ENCODE results near the gene FDX2.
"Not testable (repeated sequence)": the region's sequence is repeated elsewhere in the genome, so short reads cannot be mapped to it uniquely, and the experiment has no call there.

Gene FDX2

GRCh38 chr19:10315335-10316214 lies at the start of gene FDX2:
Gene FDX2 (minus strand): TSS chr19:10316015. CDS start chr19:10315996, 19 bp downstream.
- peak; percentile 68 for DNase-seq

DNA sequence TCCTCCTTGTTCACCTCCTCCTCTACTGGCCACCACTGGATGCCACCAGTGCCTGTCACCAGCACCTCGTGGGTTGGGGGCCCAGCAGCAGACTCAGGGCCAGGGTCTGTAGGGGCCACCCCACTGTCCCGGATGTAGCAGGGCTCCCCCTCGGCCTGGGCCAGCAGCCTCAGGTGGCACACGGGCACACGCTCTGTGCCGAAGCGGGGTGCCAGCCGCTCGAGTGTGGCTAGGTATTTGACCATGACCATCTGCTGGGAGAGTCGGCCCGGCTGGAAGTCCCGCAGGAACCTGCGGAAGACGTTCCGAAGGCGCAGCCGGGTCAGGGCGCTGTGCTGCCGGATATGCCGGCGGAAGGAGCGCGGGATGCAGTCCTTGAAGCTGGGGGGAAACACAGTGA lies 49.7 kb upstream of the FDX2 start:
- no peak for DNase-seq

DNA sequence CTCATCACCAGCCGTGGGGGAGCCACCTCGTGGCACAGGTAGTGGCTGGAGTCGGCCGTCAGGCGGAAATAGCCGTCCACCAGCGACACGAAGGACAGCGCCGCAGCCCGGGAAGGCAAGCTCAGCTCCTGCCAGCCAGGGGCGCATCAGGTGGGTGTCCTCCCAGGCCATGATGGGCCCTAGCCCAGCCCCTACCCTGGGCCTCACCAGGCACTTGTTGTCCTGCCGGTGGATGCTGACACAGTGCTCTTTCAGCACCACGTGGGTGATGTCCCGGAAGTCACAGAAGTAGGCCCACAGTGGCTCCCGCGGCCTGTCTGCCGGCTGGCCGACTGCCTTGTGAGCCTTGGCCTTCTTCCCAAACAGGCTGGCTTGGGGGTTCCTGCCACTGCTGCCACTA lies 48.8 kb upstream of the FDX2 start:
- DNase-seq: no peak

DNA sequence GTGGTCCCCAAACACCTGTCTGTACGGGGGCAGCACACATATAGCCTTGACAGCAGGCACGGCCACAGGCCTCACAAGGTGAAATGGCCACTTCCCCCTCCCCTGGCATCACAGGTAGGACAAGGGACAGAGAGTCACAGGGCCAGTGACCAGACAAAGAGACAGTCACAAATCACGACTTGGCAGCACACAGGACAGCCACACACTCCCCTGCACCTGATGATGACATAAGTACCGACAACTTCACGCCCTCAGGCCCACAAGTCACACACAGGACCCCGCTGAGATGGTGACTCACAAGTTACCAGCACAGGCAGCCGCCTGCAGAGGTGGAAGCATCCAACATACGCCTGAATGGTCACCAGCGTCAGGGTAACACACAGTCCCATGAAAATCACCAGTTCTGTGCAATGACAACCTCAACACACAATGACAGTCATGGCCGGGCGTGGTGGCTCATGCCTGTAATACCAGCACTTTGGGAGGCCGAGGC lies 48.0 kb upstream of the FDX2 start:
- DNase-seq: no peak

DNA sequence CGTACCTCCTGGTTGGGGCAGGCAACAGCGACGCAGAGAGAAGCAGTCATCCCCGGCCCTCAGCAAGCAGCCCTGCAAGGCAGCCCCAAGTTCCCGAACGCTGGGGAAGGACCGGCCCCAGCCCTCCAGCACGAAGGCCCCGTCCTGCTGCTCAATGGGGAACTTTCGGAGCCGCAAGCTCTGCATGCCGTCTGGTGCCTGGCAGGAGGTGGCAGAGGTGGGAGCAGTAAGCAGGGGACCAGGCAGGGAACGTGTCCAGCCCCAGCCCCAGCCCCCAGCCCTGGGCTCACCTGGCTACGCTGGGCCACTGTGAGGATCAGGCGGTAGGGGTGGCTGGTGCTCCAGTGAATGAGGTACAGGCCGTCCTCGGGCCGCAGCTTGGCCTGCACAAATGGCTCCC lies 46.4 kb upstream of the FDX2 start:
- no peak for DNase-seq

DNA sequence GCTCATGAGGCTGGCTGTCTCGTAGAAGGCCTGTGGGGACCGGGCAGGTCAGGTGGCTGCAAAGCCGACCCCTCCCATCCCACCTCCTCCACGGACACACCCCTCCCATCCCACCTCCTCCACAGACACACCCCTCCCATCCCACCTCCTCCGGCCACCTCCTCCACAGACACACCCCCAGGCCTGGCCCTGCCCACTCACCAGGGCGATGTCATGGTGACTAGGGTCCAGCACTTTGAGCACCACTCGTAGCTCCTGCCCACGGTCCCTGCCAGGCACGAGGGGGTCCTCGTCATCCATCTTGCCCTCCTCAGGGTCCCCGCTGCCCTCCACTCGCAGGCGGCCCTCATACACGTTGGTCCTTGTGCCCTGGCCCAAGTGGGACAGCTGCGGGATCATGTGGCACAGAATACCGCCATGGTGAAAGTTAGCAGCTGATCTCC lies 45.8 kb upstream of the FDX2 start:
- no peak for DNase-seq

DNA sequence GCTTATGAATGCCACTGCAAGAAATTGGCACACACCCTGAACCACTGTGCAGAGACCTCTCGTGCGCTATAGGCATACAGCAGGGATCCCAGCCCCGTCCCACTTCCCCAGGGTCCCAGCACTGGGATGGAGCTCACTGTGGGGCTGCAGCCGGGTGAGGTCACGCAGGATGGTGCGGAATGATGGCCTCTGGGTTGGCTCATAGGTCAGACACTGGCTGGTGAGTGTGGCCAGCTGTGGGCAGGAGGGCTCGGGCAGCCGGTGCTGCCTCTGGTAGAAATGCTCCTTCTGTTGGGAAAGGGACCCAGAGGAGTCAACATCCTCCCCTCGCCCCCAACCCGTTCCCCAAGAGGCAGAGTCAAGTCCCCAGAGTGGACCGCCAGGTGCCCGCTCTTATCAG lies 40.6 kb upstream of the FDX2 start:
- no peak for DNase-seq

DNA sequence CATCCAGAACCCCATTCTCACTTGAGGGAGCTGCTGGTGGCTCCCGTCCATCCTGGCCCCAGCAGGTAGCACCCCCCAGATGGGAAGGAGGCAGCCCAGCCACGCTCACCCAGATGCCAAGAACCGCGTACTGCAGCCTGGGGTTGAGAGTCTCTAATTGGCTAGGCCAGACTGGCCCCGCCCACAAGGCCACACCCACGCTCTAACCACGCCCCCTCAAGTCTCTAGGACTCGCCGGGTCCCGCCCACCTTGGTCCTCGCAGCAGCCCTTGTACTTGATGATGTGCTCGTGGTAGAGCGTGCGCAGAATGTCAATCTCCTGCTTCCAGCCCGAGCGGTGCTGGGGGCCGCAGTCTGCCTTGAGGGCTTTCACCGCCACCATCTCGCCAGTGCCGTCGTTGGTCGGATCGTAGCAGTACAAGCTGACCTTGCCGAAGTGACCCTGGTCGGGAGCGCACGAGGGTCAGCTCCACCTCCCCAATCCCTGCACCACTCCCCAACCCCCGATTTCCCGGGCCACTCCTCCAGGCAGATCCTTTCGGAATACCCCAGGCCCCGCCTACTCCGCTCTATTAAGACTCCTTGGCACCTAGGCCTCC lies 38.1 kb upstream of the FDX2 start:
- no peak for DNase-seq

DNA sequence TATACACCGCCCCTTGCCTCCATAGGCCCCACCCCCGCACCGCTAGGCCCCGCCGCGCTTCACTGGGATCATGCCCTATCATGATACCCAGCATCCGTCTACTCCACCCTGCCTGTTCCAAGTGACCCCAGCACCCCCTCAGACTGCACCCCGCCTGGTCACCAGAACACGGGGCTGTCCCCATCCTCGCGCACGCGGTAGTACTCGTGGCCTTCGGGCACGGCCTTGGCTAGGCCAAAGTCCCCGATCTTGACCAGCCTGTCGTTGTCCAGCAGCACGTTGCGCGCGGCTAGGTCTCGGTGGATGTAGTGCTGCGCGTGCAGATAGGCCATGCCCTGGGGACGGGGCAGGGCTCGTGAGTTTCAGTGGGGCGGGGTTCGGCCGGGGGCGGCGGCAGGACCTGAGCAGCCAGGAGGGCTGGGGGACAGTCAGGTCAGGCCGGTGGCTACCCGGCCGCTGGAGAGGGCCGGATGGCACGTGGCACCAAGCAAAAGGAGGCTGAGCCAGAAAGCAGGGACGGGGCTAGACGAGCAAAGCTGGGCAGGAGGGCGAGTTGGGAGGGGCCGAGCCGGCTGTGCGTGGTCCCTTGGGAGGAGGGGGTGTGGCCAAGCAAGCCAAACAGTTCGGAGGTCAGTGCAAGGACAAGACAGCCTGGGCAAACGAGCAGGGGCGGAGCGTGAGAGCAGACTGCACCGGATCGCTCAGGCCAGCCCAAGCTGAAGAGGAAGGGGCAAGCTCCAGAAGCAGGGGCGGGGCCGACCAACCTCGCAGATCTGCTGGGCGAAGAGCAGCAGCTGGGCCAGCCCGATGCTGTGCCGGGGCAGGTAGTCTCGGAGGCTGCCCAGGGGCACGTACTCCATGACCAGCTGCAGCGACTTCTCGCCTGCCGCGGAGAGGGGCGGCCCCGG lies 37.2 kb upstream of the FDX2 start:
- DNase-seq: no peak

DNA sequence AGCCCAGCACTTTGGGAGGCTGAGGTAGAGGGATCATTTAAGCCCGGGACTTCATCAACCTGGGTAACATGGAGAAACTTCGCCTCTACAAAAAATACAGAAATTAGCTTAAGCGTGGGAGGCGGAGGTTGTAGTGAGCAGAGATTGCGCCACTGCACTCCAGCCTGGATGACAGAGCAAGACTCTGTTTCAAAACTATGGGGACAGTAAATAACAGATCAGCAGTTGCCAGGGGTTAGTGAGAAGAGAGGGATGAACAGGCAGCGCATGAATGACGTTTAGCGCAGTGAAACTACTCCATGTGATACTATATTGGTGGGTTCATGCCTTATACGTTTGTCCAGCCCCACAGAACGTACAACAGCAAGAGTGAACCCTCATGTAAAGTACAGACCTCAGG lies 30.7 kb upstream of the FDX2 start:
- DNase-seq: no peak

DNA sequence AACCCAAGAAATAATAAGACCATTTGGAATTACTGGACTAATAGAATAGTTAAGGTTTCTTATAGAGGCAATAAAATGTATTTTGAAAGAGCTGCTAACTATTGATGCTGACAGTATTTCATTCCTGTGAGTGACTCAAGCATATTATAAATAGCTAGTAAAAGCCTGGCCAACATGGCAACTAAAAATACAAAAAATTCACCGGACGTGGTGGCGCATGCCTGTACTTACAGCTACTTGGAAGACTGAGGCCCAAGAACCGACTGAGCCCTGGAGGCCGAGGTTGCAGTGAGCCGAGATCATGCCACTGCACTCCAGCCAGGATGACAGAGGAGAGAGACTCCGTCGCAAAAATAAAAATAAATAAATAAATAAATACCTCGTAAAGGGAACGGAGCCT lies 29.0 kb upstream of the FDX2 start:
- DNase-seq: no peak

DNA sequence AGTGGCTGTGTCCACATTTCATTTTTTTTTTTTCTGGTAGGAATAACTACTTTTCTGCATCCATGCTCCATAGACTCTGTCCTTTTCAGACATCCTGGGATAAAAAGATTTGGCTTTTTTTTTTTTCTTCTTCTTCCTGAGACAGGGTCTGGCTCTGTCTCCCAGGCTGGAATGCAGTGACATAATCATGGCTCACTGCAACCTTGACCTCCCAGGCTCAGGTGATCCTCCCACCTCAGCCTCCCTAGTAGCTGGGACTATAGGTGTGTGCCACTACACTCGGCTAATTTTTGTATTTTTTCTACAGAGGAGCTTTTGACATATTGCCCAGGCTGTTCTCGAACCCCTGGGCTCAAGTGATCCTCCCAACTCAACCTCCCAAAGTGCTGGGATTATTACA lies 27.7 kb upstream of the FDX2 start:
- DNase-seq: no peak

- no peak for DNase-seq
Measured at GRCh38 chr19:10339977-10340376, 24.2 kb upstream of the FDX2 start.

DNA sequence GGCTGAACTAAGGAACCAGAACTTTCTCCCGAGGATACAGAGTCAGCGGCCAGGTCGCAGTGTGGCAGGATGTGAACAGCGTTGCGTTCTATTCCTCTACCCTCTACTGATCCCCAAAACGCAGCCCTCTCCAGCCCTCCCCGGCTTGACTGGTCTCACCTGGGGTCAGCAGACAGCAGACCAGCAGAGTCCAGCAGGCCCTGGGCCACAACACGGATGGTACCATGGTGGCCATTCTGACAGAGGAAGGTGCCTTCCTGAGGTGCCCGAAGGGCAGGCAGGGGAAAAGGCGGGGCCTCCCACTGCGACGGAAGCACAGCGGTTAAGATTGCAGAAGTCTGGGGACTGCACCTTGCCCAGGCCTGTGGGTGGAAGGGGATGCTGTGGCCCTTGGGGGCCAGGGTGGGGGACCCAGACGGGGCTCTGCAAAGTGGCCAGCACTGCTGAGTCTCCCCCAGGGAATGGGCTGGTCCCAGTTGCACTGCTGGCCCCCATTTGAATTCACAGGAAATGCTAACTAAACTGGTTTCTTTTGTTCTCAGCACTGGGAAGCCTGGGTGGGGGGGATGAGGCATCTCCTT lies 23.7 kb upstream of the FDX2 start, which contains the start of gene ICAM3:
ICAM3 (minus strand) TSS at position 245 of the 581 bp plus-strand sequence; CDS start at position 235, 10 bp downstream.
- no peak for DNase-seq

- DNase-seq: no peak
Measured at GRCh38 chr19:10338940-10339339, 23.1 kb upstream of the FDX2 start.

- DNase-seq: not testable (repeated sequence)
Measured at GRCh38 chr19:10336725-10337124, 20.9 kb upstream of the FDX2 start.

DNA sequence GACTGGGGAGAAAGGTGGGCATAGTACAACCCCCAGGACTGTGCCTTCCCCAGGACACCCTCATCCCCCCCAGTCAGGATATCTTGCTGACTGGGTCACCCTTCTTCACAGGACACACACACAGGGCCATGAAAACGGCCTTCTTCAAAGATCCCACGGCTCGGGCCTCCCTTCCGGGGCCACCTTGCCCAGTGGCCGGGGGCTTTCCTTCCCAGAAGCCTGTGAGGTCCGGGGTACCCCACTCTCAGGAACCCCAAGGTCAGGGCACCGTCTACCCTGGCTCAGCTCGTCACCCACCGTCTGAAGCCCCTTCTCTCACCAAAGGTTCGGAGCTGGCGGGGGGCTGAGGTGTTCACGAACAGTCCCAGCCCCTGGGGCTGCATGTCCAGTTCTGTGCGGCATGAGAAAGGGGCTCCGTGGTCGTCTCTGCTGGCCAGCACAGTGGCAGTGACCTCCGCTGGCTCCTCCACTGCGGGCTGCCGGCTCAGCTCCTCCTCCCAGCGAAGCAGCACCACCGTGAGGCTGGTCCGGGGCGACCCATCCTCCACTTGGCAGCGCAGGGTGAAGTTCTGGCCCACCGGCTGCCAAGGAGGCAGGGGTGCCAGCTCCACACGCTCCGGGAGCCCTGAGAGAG lies 19.7 kb upstream of the FDX2 start:
- no peak for DNase-seq

DNA sequence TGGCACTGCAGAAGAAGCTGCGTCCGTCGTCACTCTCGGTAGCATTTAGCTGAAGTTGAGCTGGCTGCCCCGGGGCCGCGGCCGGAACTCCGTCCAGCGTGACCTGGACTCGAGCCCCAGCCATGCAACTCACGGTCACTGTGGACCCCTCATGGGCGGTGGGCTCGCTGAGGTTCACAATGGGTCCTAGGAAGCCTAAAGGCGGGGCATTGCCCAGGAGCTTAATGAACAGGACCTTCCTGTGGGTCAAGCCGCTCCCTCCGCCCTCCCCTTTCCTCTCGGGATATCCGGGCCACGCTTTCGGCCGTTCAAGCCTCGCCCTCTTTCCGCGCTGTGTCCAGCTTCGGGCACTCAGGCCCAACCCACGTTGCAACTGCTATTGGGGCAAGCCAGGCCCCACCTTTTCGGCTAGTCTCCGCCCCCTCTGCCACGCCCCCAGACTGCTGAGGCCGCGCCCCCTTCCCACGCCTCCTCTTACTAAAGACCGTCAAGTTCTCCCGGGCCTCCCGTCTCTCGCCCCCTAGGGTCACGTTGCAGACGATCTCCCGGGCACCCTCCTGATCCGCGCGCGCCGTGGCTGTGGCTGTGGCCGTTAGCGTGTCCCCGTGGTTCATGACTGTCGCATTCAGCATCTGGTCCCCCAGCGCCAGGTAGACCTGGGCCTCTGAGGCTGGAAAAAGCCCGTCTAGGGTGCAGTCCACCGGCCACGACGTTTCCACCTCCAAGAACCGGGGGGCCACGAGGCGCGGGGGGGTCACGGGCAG lies 19.0 kb upstream of the FDX2 start:
- DNase-seq: peak; percentile 31

- DNase-seq: no peak
Measured at GRCh38 chr19:10333758-10334587, 18.2 kb upstream of the FDX2 start.

GRCh38 chr19:10332965-10333757 lies 17.3 kb upstream of the FDX2 start, which contains the start of gene RAVER1:
Gene RAVER1 (minus strand): TSS chr19:10333529. CDS start chr19:10333507, 22 bp downstream.
- DNase-seq: peak; percentile 88

Measured in NCI-H1694 (cell line).